ENCODE results near the gene CCDC80. TPM values are rescaled to one million over a fixed set of nuclear protein-coding genes. Genes with fewer than 3 reads are reported as not detected.

Gene CCDC80
- total RNA-seq, 1 donor from 2014 or later, result 9.1 TPM

- H3K4me1 Mint-ChIP-seq (ENCODE audit: low read depth), result no peaks in the 10 kb centered on the region
- no peak for DNase-seq (ENCODE audit: low spot score, unreplicated experiment)
- H3K27ac Mint-ChIP-seq, result no peak overlapping the region
- no peak for TF ChIP-seq CTCF (IDR thresholded peaks at IDR 0.05; ENCODE audit: unreplicated experiment)
- H3K27me3 Mint-ChIP-seq, result no peaks in the 10 kb centered on the region
- no peaks in the 10 kb centered on the region for H3K36me3 Mint-ChIP-seq (ENCODE audit: insufficient read depth)
- H3K9me3 Mint-ChIP-seq (ENCODE audit: low read depth), result no peaks in the 10 kb centered on the region
- H3K4me3 Mint-ChIP-seq (ENCODE audit: low read depth), result no peak overlapping the region
These were observed 7.2 kb downstream of the CCDC80 start for GRCh38 chr3:112633757-112634156.

- H3K4me3 Mint-ChIP-seq (ENCODE audit: low read depth), result no peak overlapping the region
- H3K27ac Mint-ChIP-seq, result no peak overlapping the region
- H3K27me3 Mint-ChIP-seq, result no peaks in the 10 kb centered on the region
- DNase-seq (ENCODE audit: low spot score, unreplicated experiment), result no peak
- no peaks in the 10 kb centered on the region for H3K4me1 Mint-ChIP-seq (ENCODE audit: low read depth)
- no peak for TF ChIP-seq CTCF (IDR thresholded peaks at IDR 0.05; ENCODE audit: unreplicated experiment)
- H3K36me3 Mint-ChIP-seq (ENCODE audit: insufficient read depth), result no peaks in the 10 kb centered on the region
- no peaks in the 10 kb centered on the region for H3K9me3 Mint-ChIP-seq (ENCODE audit: low read depth)
These were observed 7.8 kb downstream of the CCDC80 start for GRCh38 chr3:112633191-112633590.

- TF ChIP-seq CTCF (IDR thresholded peaks at IDR 0.05; ENCODE audit: unreplicated experiment), result no peak
- Mint-ChIP-seq H3K4me3 (ENCODE audit: low read depth) (no peak overlapping the region), H3K9me3 (ENCODE audit: low read depth) (no peaks in the 10 kb centered on the region), H3K4me1 (ENCODE audit: low read depth) (peaks cover 5% of the 10 kb centered on the region), H3K27me3 (no peaks in the 10 kb centered on the region), H3K27ac (no peak overlapping the region), H3K36me3 (ENCODE audit: insufficient read depth) (no peaks in the 10 kb centered on the region)
- no peak for DNase-seq (ENCODE audit: low spot score, unreplicated experiment)
These were observed 8.3 kb downstream of the CCDC80 start for GRCh38 chr3:112632596-112632995.

GRCh38 chr3:112631257-112631656 is 9.7 kb downstream of the CCDC80 start:
- no peak overlapping the region for H3K4me3 Mint-ChIP-seq (ENCODE audit: low read depth)
- no peaks in the 10 kb centered on the region for H3K9me3 Mint-ChIP-seq (ENCODE audit: low read depth)
- DNase-seq (ENCODE audit: low spot score, unreplicated experiment), result no peak
- no peak overlapping the region for H3K27ac Mint-ChIP-seq
- no peak for TF ChIP-seq CTCF (IDR thresholded peaks at IDR 0.05; ENCODE audit: unreplicated experiment)
- no peaks in the 10 kb centered on the region for H3K27me3 Mint-ChIP-seq
- no peaks in the 10 kb centered on the region for H3K36me3 Mint-ChIP-seq (ENCODE audit: insufficient read depth)
- peaks cover 13% of the 10 kb centered on the region for H3K4me1 Mint-ChIP-seq (ENCODE audit: low read depth)

- H3K4me3 Mint-ChIP-seq (ENCODE audit: low read depth), result no peak overlapping the region
- H3K27me3 Mint-ChIP-seq, result no peaks in the 10 kb centered on the region
- no peak overlapping the region for H3K27ac Mint-ChIP-seq
- no peak for DNase-seq (ENCODE audit: low spot score, unreplicated experiment)
- no peaks in the 10 kb centered on the region for H3K9me3 Mint-ChIP-seq (ENCODE audit: low read depth)
- H3K36me3 Mint-ChIP-seq (ENCODE audit: insufficient read depth), result no peaks in the 10 kb centered on the region
- TF ChIP-seq CTCF (IDR thresholded peaks at IDR 0.05; ENCODE audit: unreplicated experiment), result no peak
- H3K4me1 Mint-ChIP-seq (ENCODE audit: low read depth), result peaks cover 18% of the 10 kb centered on the region
These were observed 11.5 kb downstream of the CCDC80 start for GRCh38 chr3:112629425-112629824.
